Activated CD8-positive, alpha-beta memory T cell treated with anti-CD3 and anti-CD28 coated beads, Interleukin-2, amount 50 U/mL, for 24 hours (primary cell): Measurements from ENCODE around the gene PRKN.

Experiments
- DNase-seq: peaks from one replicate; pipeline ENCODE4 v3.0.0-alpha.2; 2020; ENCODE audit errors: extremely low read depth

PRKN gene

DNA sequence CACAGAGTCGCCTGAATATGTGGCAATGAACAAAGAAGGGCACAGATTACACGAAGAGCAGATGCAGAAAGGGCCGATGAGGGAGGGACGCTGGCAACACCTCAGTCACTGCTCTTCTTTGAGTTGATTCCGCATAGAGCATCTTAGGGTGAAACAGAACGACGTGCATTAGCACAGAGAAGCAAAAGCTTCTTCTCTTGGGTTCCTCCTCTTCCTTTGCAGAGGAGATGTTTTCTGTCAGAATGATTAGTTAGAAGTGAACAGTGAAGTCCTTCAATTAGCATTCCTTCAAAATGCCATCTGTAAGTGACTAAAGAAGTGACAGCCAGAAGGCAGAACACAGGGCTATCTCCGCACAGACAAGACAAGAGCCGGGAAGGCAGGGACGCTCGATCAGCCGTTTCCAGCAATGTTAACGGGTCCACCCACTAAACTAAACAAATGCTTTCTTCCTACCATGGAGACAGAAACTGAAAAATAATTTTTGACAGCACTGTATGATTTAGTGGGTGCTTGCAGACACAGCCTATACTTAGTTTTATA lies 1233.9 kb downstream of the PRKN start:
- DNase-seq: no peak

DNA sequence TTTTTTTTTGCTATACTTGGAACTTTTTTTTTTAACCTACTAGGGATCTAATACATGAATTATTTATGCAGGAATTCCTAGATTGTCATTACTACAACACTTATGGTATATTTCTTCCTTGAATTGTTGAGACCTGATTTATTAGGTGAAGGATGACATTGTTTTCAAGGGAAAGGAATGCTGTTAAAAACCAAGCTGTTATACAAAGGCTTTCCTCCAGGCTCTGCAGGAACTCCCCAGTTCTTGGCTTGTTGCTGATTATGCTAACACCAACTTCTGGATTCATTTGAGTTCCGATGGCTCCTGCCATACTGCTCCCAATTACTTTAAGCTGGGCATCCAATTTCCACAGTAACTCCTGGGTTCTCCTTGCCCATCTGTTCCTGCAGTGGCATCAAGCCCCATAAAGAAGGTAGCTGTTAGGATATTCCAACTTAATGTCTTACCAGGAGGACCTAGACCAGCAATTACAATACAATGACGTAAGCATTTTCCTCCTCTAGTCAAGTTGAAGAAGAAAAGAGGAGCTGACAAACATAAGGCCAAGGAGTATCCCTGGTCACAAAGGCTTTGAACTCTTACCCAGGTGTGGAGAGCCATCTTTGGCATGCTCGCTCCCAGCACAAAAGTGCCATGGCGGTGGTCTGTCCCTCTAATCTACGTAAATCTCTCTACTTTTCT lies 1237.8 kb downstream of the PRKN start:
- DNase-seq: no peak

DNA sequence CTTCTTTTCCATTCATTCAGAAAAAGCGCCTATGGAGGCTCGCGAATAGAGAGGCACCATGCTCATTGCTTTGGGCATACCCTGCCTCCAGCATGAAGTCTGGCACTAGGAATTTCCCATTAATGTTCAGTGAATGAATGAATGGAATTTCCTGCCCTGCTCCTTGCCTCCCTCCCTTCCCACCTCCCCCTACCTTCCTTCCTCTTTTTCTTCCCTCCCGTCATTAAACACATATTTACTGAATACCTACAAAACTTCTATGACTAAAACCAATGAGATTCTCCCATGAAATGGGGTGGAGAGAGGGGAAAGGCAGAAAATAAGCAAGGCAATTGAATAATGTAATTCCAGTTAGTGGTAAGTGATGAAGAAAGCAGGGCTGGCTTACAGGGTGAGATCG lies 1239.9 kb downstream of the PRKN start:
- DNase-seq: no peak

DNA sequence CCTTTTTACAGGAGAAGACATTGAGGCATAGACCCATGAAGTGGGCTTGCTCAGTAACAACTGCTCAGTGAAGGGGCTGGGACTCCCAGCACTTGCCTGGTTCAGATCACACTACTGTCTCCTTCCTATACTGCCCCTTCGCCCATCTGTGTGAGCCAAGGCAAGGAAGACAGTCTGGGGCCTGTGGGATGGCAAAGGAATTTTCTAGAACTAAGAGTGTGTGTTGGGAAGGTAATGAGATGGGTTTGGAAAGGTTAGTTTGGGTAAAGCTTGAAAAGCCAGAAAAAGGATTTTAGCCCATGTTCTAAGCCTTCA lies 1240.4 kb downstream of the PRKN start:
- no peak for DNase-seq

DNA sequence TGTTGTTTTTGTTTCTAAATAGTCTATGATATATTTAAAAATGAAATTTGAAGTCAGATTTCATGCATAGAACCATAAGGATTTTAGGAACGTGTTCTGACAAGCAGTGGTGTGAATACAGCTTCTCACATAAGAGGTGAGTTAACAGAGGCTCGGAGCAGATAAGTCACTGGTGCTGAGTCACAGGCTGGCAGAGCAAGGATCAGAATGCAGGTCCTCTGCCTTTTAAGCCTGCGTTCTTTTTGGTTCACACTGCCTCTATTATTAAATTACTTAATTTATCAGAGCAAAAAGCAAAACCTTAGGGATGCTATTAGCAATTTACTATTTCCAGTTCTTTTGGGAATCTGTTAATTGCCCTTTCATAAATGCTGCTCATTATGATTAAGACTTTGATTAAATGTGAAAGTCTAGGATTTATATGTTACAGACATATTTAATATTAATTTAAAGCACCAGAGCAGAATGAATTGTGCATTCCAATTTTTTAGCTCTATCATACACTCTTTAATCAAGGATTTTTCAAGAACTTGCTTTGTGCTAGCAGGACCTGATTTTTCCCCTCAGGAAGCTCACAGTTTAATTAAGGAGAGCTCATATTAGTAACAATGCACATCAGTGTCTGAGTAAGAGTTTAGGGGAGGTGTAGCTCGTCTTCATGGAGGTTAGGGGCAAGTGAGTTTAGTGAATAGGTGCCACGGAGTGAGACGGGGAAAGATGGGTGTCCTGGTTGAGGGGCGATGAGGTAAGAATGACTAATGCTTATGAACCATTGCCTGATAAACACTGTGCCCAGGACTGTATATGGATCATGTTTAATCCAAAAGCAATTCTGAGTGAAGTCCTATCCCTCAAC lies 1241.0 kb downstream of the PRKN start:
- no peak for DNase-seq

DNA sequence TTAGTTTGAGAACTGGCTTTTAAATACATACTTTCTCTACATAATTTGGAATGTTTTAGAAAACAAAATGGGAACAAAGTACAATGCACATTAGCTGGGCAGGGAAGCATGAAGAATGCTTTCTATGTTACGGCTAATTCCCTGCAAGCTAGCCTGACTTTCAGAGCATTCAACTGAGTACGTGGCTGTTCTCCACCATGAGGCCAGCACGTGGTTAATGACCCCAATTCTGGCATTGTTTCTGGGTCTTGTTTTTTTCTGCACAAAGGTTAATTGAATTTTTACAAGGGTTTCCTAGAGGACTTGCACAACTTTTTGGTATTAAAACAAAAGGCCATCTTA lies 1245.1 kb downstream of the PRKN start:
- no peak for DNase-seq

DNA sequence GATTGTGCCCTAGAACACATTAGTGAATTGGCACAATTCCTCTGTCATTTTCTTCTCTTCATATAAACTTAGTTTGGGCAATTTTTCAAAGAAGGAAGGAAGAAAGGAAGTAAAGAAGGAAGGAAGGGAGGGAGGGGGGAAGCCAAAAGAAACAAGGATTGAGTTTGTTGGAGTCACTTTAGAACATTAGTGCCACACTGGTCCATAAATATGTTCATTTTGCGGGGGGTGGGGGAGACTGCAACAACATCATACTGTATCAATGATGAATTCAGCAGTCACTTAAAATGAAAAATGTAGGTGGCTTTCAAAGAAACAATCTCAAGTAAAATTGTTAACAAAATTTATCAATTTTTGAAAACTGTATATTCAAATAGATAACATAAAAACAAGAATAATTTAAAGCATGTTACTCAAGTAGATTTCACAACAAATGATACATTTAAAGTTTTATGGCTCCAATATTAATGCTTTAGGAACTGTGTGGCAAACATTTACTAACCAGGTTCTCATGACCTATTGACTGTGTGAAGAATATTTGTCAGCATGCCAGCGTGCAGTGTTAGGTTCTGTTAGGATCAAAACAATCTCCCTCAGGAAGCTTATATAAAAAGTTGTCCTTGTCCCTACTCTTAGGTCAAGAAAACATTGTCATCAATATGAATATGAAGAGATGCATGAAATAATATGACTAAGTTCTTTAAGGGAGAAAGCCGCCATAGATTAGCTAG lies 1245.6 kb downstream of the PRKN start:
- no peak for DNase-seq

DNA sequence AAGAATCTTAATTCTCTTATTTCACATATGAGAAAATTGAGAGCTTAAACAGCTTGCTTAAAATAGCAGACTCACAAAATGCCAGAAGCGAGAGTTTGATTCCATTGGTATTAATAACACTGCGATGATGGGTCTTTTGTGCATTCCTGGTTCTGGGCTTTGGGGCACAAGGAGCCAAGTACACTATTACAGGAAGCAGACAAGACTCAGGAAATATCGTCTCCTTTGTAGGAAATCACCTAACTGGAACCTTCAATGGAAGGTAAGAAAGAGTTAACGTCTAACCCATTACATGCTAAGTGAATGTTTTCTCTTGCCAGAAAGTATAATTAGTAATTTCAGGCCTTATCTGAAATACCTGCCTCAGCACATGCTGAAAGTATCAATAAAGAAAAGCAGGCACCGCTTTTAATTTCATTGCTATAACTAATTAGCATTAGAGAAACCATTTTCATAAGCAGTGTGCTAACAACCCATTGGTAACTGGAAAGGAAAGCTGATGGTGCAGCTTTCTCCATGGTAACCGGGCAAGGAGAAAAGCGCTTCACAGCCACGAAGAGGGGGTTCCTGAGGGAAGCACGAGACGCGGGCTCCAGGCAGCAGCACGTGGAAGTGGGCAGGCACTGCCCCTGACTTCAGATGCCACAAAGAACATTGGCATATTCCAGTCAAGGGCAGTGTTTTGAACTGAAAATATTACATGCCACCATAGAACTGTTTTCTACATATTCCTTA lies 1247.0 kb downstream of the PRKN start:
- DNase-seq: no peak

DNA sequence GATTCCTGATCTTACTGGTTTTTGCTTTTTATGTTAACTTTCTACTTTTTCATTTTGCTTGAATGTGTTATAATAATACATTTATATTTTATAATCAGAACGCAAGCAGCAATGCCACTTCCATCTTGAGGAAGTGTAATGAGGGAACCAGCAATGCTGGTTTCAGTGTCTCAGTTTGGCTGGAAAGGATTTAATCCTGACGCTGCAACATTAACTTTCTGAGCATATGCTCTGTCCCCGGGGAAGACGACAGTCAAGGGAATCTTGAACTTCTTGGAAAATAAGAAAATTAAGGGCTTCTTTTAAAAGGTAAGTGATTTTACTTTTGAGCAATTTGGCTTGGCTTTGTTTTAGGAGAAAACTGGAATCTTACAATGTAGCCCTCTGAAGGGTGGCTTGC lies 1248.2 kb downstream of the PRKN start:
- no peak for DNase-seq

DNA sequence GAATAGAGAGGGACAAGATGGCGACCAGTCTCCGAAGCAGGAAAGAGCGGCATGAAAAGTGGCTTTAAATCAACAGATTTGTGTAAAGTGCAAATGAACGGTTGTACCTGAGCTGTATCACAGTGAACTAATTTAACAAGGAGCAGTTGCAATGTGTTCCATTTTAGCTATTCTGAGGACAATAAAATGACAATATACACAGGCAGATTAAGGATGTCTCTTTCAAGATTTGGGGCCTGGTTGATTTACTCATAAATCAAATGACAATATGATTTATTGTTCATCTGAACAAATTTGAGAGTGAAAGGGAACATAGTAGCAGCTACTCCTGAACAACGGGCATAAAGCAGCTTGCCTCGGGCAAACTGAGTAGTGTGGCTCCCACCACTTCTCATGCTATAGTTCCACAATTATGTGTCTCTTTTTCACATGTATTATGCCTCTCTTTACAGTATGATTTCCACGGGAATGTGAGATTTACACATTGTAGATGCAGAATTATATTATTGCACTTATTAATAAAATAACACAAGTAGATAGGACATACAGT lies 1249.6 kb downstream of the PRKN start:
- no peak for DNase-seq

DNA sequence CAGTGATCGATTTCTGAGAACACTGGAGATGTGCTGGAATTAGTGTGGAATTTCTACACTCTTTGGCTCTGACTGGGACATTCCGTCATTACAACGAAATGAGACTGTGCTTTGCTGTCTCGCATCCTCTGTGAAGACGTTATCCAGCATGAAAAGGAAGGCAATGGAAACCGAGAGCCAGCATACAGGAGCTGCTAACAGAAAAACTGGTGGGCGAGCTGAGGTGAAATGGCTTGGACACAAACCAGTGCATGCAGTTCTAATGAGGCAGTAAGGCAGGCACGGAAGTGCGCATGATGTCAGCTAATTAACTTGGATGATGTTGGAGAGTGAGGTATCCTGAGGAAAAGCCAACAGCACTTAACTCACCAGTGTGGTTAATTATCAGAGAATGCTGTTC lies 1250.9 kb downstream of the PRKN start:
- DNase-seq: no peak

DNA sequence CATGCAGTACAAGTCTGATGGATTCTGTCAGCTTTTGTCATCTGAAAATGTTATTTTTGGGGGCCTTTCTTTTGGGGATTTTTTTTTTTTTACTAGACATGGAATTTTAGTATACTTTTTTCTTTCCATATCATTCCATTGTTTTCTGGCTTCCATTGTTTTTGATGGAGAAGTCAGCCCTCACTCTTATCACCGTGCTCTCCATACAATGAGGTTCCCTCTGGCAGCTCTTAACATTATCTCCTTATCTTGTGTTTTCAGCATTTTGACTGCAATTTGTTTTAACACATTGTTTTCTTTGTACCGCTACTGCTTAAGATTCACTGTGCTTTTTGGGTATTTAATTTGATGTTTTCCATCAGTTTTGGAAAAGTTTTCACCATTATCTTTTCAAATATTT lies 1262.2 kb downstream of the PRKN start:
- no peak for DNase-seq

DNA sequence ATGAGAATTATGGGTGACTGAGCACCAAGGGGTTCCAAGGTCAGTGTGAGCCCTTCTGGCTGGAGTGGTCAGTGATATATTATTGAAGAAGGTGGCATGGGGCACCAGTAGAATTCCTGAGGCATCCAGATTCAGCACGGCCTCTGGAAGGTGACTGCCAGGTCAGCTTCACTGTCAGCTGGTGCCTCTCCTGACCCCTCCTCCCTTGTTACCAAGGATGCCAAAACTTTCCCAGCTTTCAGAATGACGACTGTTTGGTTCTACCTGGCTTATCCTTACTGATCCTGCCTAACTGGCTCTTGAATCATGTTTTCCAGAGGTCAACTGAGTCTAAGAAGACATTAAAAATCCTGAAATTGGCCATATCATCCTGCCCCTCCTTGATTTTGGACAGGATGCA lies 1264.5 kb downstream of the PRKN start:
- DNase-seq: no peak

DNA sequence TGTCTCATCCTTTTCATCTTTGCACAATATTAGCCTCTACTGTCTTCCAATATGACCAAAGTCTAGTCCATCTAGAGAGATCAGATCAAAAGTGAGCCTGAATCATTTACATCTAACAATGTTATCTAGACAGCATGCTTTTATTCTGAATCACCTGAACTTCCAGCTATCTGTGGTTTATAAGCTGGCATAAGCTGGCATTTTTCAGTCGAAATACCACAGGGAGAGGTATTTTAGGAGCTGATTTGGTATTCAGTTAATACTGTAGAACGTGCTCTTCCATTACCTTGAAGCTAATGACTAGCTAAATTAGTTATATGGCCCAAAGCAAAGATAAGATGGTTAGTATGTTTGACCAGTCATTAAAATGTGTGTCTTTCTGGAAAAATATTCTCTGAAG lies 1265.4 kb downstream of the PRKN start:
- DNase-seq: no peak

DNA sequence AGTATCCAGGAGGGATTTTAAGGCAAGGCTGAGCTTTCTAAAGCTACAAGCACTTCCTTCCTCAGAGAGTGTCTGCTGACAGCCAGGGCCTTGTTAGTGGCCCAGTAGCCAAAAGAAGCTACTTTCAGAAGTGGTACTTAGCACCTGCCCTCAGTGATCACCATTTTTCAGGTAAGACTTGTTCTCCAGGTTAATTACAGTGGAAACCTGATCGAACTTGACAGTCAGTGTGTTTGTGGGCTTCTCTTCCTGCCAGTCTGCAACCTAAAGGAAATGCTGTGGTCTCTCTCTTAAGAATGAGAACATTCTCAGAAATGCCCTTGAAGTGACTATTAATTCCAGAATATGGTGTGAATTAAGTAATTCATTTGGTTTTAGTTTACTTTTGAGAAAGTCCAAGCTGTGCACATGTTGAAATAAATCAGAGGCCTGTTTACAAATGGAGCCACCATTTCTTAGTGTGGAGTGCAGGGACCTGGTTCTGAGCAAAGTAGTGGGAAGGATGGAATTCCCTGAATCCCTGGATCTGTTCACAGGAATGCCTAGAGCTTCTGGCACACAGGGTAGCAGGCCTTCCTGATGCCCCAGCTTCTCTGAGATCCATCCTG lies 1268.5 kb downstream of the PRKN start:
- no peak for DNase-seq

DNA sequence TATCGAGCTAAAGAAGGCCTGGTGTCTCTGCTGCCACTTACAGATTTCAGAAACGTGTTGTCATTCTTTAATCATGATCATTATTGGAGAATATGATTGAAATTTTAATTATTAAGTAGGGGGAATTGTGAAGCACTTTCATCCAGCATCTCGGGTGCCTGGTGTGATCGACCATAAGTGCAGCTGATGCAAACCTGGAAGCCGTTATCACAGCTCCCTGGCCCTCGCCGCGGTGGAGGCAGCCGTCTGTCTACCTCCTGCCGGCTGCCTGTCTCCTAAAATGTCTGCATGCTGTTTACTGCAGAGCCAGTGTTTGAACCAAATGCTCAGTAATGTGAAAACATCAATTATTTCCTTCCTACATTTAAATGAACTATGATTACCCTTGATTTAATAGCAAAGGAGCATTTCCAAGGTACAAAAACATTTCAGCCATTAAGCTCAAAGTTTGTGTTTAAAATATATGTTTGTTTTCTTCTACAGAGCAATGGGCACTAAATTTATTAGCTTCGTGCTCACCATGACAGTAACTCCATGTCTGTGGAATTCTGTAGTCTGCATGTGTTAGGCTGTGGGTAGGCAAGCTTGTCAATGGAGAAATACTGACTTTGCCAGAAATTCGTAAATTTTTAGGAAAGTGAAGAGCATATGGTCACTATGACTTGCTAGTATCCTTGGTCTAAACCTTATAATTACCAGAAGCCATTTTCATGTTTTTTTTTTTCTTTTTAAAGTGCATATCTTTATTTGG lies 1269.2 kb downstream of the PRKN start:
- no peak for DNase-seq

DNA sequence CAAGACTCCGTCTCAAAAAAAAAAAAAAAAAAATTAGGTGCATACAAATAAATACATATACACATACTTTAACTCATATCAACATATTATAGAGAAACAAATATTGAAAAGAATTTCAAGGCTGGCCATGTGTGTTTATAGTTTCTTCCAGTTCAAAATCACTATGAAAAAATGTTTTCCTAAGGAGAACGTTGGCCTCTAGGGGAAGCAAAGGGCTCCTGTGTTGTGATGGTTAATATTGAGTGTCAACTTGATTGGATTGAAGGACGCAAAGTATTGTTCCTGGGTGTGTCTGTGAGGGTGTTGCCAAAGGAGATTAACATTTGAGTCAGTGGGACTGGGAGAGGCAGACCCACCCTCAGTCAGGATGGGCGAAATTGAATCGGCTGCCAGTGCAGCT lies 1271.7 kb downstream of the PRKN start:
- DNase-seq: no peak

DNA sequence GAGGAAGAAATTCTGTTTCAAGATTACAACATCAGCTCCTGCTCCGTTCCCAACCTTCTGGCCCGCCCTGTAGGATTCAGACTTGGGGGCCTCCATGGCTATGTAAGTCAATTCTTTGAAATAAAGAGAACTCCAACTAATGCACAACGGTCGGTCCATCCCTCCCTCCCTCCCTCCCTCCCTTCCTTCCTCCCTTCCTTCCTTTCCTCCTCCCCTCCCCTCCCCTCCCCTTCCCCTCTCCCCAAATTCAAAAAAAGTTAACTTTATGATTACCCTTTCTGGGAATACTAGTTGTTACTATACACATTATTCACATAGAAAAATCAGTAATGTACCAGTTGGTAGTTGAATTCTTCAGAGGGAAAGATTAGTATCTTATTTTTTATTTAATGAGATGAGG lies 1274.0 kb downstream of the PRKN start:
- DNase-seq: no peak

DNA sequence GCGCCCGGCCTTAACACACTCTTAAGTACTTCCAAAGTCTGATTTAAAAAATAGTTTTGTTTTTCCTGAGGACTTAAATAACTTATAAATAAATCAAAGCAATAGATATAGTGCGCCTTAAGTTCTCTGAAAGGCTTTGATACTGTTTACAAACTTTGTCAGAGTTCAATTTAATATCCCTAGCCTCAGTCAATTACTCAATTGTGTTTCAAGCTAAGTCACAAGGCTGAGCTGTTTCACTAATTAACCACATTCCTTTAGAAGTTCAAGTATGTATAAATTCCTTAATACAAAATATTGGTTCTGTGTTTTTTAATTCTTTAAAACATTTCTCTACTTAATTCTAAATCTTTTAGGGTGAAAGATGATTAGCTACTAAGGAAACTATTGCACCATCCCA lies 1275.3 kb downstream of the PRKN start:
- no peak for DNase-seq

DNA sequence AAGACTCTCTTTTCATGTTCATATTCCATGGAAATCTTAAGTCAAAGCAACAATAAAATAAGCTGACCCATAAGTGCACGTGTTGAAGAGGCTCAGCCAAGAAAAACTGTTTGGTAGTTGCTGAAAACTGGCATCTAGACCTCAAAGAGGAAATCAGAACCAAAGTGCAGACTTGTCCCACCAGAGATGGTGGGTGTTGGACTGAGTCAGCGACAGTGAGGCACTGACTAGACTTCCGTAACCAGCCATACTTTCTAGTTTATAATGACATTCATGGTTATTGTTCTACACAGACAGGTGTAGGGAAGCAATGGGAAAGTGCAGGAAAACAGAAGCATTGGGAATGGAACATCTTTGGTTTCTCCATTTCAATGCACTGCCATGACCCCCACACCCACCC lies 1278.0 kb downstream of the PRKN start:
- DNase-seq: no peak

DNA sequence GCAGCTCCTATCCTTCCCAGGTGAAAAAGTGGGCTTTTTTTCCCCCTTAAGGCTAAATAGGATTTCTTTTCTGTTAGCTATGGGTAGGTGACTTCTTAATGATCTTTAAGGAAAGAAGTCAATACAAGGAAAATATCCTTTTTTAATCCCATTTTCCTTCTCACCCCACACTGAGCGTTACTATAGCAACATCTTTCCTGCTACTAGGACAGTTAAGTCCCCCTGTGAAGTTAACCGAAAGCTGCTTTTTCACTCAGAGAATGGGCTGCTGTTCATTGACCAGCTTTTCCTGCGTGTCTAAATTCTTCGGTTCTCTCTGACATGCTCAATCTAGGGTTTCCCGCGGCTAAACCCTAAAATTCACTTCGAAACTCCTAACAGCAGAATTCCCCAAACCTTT lies 1280.6 kb downstream of the PRKN start:
- DNase-seq: no peak
